Activated CD4-positive, alpha-beta T cell treated with anti-CD3 and anti-CD28 coated beads, Interleukin-2, Interleukin-6, amounts not matched to agents 100 ng/mL and 50 ng/mL, durations not matched to agents 16 hours and 8 hours (primary cell): ENCODE measurements around the gene PYGO1.
"Not testable (repeated sequence)": the region's sequence is repeated elsewhere in the genome, so short reads cannot be mapped to it uniquely, and the experiment has no call there.

Experiments used
- DNase-seq: peaks from one replicate; pipeline ENCODE4 v3.0.0-alpha.2; 2020

The PYGO1 gene

GRCh38 chr15:55564347-55565145 is 23.6 kb downstream of the PYGO1 start:
- DNase-seq: no peak

DNA sequence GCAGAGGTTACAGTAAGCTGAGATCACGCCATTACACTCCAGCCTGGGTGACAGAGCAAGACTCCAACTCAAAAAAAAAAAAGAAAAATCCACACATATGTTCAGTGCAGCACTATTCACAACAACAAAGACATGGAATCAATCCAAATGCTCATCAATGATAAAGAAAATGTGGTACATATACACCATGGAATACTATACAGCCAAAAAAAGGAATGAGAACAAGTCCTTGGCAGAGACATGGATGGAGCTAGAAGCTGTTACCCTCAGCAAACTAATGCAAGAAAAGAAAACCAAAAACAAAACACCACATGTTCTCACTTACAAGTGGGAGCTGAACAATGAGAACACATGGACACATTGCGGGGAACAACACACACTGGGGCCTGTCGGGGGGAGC is 25.5 kb downstream of the PYGO1 start:
- no peak for DNase-seq

GRCh38 chr15:55555089-55555488 is 33.1 kb downstream of the PYGO1 start:
- no peak for DNase-seq

- no peak for DNase-seq
Measured at GRCh38 chr15:55552926-55553325, 35.2 kb downstream of the PYGO1 start.

DNA sequence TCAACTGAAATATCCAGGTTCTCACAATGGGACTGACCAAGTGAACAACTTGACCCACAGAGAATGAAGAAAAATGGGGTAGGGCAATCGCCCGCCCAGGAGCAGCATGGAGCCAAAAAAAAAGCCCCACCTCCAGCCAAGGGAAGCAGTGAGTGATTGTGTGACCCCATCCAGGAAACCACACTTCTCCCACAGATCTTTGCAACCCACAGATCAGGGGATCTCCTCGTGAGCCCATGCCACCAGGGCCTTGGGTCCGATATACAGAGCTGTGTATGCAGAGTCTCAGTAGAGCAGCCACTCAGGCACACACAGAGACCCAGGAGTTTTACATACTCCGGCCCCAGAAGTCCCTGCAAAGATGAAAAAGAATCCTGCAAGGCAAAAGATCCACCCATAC is 35.7 kb downstream of the PYGO1 start:
- DNase-seq: no peak

- DNase-seq: no peak
Measured at GRCh38 chr15:55549305-55549704, 38.8 kb downstream of the PYGO1 start.

GRCh38 chr15:55546718-55547117 is 41.4 kb downstream of the PYGO1 start:
- DNase-seq: no peak

DNA sequence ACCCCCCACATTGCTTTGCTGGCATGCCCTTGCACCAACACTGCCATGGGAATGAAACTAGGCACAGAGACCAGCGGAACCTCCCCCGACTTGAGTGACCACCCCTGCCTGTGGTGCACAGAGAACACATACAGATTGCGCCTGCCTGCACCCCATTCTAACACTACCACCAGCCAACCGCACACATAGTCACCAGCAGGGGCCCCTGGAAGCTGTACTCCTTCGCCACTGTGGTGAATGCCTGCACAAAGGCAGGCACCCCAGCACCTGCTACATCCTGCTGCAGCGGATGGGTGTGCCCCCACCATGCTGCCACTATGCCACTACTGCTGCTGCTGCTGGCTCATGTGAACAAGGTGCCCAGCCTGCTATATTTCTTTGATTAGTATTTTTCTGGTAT is 52.7 kb downstream of the PYGO1 start:
- DNase-seq: no peak

GRCh38 chr15:55532944-55533343 is 55.2 kb downstream of the PYGO1 start:
- no peak for DNase-seq

DNA sequence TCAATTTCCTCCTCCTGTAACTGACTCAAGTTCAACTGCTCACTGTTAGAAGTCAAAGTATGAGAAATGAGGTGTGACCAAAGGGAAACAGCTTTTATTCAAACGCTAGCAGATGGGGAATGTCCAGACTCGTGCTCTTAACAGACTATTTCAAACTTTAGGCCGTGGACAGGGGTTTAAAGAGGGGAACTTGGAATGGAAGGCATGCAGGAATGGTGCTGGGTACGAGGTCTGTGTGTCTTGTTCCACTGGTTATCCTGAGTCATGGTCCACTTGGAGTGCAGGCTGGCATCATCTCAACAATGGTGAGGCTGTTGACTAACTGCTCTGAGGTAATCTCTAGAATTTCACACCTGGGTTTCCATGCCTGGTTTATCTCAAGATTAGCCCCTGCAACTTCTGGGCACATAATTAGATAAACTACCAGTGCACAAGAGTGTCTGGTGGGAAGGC is 57.3 kb downstream of the PYGO1 start:
- DNase-seq: no peak

- no peak for DNase-seq
Measured at GRCh38 chr15:55528812-55529211, 59.3 kb downstream of the PYGO1 start.

DNA sequence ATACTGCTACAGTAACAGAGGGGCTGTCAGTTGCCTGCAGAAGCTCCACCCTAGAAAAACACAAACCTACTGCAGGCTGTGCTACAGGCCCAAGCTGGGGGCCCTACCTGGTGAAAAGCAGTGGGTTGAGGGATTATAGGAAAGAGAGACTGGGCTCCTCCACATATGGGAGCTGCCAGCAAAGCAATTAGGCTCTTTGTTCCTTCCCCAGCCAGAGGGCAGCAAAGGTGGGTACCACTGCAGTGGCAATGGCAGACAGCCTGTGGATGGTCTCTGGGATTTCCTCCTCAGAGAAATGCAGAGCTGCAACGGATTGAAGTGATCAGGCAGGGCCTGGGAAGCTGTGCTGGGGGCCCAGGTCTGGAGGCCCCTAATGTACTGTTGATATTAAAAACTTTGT is 61.0 kb downstream of the PYGO1 start:
- DNase-seq: no peak

GRCh38 chr15:55526559-55527036 is 61.5 kb downstream of the PYGO1 start:
- peak; percentile 48 for DNase-seq

DNA sequence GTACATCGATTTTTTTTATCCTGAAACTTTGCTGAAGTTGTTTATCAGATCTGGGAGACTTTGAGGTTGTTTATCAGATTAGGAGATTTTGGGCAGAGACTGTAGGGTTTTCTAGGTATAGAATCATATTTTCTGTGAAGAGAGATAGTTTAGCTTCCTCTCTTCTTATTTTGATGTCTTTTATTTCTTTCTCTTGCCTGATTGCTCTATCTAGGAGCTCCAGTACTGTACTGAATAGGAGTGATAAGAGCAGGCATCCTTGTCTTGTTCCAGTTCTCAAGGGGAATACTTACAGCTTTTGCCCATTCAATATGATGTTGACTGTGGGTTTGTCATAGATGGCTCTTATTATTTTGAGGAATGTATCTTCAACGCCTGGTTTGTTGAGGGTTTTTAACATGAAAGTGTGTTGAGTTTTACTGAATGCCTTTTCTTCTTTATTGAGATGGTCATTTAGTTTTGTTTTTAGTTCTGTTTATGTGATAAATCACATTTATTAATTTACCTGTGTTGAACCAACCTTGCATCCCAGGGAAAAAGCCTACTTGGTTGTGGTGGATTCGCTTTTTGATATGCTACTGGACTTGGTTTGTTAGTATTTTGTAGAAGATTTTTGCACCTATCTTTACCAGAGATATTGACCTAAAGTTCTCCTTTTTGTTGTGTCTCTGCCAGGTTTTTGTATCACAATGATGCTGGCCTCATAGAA is 65.2 kb downstream of the PYGO1 start:
- no peak for DNase-seq

- DNase-seq: no peak
Measured at GRCh38 chr15:55518641-55519040, 69.5 kb downstream of the PYGO1 start.

GRCh38 chr15:55518009-55518408 is 70.1 kb downstream of the PYGO1 start:
- no peak for DNase-seq

GRCh38 chr15:55515991-55516776 is 72.0 kb downstream of the PYGO1 start:
- DNase-seq: no peak

DNA sequence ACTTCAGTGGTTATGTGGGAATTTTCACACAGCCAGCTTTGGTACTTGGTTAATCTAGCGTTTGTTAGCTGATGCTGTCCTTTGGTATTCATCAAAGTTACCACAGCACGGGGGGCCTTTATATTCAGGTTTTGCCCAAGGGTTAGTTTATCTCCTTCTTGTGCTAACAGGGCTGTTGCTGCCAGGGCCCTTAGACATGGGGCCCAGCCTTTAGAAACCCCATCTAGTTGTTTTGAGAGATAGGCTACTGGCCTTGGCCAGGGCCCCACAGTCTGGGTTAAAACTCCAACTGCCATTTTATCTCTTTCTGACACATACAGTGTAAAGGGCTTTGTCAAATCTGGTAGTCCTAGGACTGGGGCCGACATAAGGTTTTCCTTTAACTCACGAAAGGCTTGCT is 72.7 kb downstream of the PYGO1 start:
- DNase-seq: no peak

DNA sequence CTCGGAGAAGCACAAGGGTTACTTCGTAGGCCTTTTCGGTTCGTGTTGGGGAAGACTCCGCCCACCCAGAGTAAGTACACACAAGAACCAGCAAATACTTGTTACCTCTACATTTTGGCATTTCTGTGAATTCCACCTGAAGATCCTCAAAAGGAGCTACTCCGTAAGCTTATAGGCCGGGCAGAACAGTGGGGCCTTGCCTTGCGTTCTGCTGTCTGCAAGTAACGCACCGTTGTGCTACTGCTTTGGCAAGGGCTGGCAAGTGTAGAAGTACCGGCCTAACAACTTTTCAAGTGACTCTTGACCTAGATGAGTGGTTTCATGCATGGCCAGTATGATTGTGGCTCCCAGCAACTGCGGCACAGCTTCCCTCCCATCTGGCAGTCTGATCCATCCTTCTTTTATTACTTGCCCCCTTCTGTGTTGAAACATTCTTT is 73.7 kb downstream of the PYGO1 start:
- no peak for DNase-seq

DNA sequence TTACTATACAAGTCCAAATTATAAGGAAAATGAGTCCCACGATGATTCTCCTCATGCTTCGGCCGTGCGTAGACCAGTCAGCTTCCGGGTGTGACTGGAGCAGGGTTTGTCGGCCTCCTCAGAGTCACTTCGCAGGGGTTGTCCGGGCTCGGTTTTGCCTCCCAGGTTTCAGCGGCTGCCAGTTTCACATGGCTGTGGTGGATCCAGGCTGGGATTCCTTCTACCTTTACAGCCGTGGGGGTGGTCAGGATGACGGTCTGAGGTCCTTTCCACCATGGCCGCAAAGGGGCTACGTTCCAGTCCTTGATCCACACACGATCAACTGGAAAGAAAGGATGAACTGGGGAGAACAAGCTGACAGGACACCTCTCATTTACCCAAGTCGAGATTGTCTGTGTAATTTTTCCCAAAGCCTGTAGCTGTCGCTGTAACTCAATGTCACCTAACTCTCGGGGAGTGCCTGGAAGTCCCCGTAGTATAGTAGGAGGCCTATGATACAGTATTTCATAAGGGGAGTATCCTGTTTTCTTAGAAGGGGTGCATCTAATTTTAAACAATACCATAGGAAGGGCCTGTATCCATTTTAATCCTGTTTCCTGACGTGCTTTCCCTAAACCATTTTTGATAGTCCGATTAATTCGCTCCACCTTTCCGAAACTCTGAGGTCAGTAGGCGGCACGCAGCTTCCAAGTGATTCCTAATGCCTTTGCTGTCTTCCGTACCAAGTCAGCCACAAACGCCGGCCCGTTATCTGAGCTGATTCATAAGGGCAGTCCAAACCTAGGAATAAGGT is 74.3 kb downstream of the PYGO1 start:
- peak; percentile 36 for DNase-seq

- DNase-seq: no peak
Measured at GRCh38 chr15:55513152-55513551, 75.0 kb downstream of the PYGO1 start.

- no peak for DNase-seq
Measured at GRCh38 chr15:55507567-55507966, 80.6 kb downstream of the PYGO1 start.

DNA sequence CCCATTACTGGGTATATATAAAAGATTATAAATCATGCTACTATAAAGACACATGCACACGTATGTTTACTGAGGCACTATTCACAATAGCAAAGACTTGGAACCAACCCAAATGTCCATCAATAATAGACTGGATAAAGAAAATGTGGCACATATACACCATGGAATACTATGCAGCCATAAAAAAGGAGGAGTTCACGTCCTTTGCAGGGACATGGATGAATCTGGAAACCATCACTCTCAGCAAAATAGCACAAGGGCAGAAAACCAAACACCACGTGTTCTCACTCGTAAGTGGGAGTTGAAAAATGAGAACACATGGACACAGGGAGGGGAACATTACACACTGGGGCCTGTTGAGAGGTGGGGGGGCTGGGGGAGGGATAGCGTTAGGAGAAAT is 82.7 kb downstream of the PYGO1 start:
- DNase-seq: not testable (repeated sequence)
